ENCODE measurements around the gene SNX22.

SNX22 gene

GRCh38 chr15:64163659-64164362 lies 12.3 kb downstream of the SNX22 start:
- H3K4me3 ChIP-seq (ENCODE audit: low read depth, low read length): peak overlapping the region; percentile 49
- no peak for DNase-seq (ENCODE audit: low read depth)
- no peak for TF ChIP-seq CTCF (IDR thresholded peaks at IDR 0.05; ENCODE audit: control insufficient read depth, extremely low read depth, insufficient read depth)

GRCh38 chr15:64164436-64164835 lies 12.9 kb downstream of the SNX22 start:
- no peak for DNase-seq (ENCODE audit: low read depth)
- H3K4me3 ChIP-seq (ENCODE audit: low read depth, low read length): no peak overlapping the region
- TF ChIP-seq CTCF (IDR thresholded peaks at IDR 0.05; ENCODE audit: control insufficient read depth, extremely low read depth, insufficient read depth): no peak

GRCh38 chr15:64166102-64166890 lies 14.8 kb downstream of the SNX22 start:
- no peak overlapping the region for H3K4me3 ChIP-seq (ENCODE audit: low read depth, low read length)
- no peak for DNase-seq (ENCODE audit: low read depth)
- TF ChIP-seq CTCF (IDR thresholded peaks at IDR 0.05; ENCODE audit: control insufficient read depth, extremely low read depth, insufficient read depth): no peak

DNA sequence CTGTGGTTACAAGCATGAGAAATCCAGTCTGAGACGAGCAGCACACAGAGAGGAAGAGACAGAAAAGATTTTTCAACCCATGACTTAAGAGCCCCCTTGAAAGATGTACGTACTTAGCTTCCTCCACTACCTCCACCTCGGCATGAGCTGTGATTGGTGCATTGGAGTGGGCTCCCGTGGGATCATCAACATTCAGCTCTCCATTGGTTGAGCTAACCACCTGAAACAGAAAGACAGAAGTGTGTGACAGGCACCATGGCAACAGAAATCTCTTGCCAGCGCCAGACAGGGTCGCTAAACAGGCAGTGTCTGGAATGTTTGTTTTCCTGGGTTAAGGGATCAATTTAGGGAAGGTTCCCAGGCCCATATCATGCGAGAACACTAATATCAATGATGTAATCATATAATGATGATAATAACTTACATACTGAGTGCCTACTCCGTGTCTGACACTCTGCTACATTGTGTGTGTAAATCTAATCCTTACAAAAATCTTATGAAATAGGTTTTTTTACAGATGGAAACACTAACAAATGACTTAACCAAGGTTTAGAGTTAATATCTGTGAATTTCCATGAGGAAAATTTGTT lies 28.8 kb downstream of the SNX22 start:
- no peak overlapping the region for H3K4me3 ChIP-seq (ENCODE audit: low read depth, low read length)
- no peak for DNase-seq (ENCODE audit: low read depth)
- TF ChIP-seq CTCF (IDR thresholded peaks at IDR 0.05; ENCODE audit: control insufficient read depth, extremely low read depth, insufficient read depth): no peak

DNA sequence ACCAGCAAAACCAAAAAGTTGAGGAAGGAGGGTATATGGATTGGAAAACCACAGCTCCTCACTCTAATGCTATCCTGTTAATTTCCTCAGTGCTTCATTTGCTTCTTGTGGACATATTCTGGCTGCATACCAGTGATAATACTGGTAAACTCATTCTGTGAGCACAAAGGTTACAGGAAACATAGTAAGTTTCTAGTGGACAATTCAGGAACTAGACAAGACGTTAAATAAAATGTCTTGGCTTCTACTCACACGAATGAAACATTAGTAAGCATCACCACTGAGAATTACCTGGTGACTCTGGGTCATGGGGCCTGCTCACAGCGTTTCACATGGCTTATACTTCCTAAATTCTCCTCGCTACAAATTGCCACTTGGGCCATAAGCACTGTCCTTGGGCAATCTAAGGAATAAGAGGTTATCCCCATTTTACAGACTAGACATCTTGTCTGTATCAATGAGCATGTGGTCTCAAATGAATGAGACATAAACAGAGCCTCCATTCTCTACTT lies 31.4 kb downstream of the SNX22 start:
- DNase-seq (ENCODE audit: low read depth): no peak
- no peak overlapping the region for H3K4me3 ChIP-seq (ENCODE audit: low read depth, low read length)
- TF ChIP-seq CTCF (IDR thresholded peaks at IDR 0.05; ENCODE audit: control insufficient read depth, extremely low read depth, insufficient read depth): no peak

GRCh38 chr15:64185146-64185911 lies 33.8 kb downstream of the SNX22 start:
- H3K4me3 ChIP-seq (ENCODE audit: low read depth, low read length): no peak overlapping the region
- no peak for TF ChIP-seq CTCF (IDR thresholded peaks at IDR 0.05; ENCODE audit: control insufficient read depth, extremely low read depth, insufficient read depth)
- peak; percentile 79 for DNase-seq (ENCODE audit: low read depth)
